Fibroblast of the conjunctiva (primary cell): ENCODE data around the gene ACSBG1.

ENCODE experiments used
- DNase-seq: peaks from one replicate; pipeline ENCODE4 v3.0.0-alpha.2; 2010; ENCODE audit warnings: low read depth

ACSBG1 gene

GRCh38 chr15:78203346-78204225 is 30.8 kb downstream of the ACSBG1 start:
- no peak for DNase-seq

DNA sequence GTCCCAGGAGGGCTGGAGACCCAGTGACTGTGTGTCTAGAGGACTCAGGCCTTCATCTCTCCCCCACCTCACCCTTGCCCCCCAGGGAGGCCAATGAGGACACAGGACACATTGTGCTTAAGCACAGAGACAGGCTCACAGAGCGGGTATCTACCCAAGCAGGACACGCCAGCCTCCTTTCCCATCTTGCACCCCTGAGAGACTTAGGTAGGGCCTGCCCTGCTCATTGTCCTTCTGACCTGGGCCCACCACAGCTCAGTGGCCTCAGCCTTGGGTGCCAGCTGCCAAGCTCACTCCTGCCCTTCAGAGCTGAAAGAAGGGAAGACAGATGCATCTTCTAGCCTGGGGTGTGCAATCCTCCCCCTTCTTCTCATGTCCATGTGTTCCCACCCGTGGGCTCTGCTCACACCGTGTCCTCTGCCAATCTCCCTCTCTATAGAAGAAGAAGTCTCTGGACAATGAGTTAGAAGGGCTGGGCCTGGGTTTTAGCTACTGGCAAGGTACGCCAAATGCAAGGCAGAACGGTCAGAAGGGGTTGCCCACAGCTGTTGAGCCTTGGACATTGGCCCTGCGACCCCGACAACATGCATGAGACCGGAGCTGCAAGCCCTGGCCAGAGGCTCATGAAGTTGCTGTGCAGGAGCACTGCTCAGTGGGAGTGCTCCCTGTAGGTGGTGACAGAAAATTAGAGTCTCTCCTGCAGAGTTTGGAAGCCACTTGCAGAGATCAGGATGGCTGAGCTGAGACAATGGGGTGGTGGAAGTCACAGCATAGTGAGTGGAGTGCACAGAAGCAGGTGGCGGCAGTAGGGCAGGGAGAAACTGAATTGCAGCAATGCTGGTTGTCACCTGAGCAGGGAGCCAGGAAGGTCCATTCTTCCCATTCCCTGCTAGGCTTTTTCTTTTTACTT is 32.8 kb downstream of the ACSBG1 start:
- DNase-seq = no peak

- no peak for DNase-seq
These were observed 34.0 kb downstream of the ACSBG1 start for GRCh38 chr15:78200276-78200930.

GRCh38 chr15:78197632-78198031 is 36.7 kb downstream of the ACSBG1 start:
- no peak for DNase-seq

DNA sequence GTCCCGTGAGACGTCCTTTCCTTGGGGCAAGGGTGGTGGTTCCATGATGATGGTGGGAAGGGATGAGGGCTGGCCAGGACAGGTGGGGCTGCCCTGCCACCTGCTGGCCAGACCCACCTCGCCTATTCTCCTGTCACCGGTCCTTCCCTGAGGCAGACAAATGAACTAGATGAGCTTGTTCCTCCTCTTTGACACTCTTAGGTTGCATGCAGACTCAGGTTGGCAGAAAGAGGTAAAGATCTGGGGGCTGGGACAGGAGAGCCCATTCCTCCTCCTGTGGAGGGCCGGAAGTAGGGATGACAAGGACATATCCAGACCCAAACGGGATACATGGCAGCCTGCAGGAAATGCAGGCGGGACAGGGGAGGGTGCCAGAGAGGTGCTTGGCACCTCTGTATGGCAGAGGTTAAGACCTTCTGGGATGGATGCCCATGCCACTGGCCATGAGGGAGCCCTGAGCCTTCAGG is 38.6 kb downstream of the ACSBG1 start:
- no peak for DNase-seq

DNA sequence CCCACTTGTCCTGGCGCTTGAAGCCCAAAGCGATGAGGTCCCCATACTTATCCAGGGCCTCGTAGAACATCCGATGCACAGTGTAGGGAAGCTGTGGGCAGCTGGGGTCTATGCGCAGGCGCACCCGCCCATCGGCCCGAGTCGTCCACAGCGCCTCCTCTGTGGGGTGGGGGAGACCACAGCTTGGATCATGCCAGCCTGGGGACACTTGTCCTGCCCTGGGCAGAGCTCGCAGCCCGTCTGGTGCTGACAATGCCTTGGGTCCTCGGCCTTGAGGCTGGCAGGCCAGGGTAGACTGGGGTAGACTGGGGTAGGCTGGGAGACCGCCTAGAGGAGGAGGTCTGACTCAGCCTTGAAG is 39.8 kb downstream of the ACSBG1 start:
- DNase-seq = no peak

DNA sequence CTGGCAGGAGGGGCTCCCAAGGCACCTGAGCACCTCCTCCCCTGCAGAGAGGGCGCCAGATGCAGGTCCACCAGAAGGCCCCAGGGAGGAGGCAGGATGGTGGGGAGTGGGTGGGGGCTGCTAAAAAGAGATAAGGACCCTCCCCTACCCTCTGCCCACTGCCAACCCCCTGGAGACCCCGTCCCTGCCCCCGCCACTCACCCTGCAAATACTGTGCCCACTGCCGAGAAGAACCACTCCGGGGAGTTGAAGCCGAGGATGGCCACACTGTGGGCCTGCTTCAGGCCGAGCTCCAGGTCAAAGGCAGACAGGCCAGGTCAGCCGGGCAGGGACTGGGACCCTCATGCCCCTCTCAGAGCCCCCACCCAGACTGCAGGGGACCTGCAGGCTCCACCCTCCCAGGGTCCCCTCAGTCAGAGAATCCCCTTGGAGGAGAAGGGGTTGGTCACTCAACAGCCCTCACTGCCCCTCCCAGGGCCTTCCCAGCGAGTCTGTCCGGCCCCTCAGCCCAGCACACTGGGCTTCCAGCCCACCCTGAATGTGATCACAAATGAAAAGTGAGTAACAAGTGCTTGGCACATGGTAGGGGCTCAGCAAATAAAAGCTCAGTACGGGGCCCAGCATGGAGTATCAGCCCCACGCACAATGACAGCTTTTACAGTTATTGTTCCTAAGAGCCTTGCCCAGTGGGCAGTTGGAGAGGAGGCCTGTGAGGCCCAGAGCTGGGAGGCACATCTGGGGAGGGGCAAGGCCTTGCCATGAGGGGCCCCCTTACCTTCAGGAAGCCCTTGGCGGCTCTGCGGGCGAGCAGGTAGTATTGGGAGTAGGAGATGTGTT is 40.4 kb downstream of the ACSBG1 start:
- no peak for DNase-seq

- no peak for DNase-seq
These were observed 41.4 kb downstream of the ACSBG1 start for GRCh38 chr15:78192826-78193594.

DNA sequence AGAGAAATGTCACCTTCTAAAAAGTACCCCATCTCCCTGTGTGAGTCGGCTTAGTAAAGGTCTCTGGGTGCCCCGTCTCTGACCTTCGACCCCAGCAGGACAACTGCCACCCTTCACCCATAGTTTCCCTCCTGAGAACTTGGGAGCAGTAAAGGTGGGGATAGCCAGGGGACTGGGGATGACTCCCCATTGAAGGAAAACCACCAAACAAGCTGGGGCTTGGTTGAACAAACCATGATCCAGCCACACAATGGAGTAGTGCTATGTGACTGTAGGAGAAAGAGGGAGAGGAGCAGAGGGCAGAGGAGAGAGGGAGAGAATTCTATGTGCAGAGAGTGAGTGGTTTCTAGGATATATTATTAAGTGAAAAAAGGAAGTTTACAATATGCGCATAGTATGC is 51.5 kb downstream of the ACSBG1 start:
- DNase-seq = no peak

- no peak for DNase-seq
These were observed 52.0 kb downstream of the ACSBG1 start for GRCh38 chr15:78182336-78182700.

DNA sequence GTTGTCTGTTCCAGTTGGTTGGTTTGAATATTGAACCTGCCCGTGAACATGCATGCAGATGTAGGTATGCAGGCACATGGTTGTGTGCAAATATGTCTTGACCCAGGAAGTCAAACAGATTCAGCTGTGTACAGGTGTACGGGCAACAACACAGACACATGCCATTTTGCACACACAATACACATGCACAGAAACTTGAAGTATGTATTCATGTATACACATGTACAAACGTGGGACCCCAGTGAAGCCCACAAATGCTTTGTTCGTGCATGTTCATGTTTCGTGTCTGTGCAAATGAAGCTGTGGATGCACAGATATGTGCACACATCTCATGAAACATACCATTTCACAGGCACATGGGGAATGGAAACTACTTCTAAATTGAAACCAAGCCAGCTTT is 54.5 kb downstream of the ACSBG1 start:
- DNase-seq = no peak

DNA sequence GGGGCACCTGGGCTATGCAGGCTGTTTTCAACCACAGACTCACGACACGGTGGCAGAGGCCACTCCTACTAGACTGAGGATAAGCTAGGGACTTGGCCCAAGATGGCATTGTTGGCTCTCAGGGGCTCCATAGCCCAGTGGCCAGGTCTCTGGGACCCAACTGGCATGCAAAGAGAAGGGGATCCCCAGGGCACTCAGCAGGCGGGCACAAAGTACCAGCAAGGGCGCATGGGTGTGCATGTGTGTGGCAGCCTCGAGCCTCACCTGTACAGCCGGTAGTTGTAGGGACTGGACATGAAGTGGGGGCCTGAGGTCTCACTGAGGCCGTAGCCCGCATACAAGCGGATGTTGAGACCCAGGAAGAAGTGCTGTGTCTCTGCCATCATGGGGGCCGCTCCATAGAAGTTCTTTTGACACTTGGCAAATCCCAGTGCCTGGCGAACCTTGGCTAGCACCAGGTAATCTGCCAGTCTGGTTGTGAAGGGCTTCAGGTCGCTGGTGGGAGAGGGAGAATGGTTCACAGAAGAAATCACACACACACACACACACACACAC is 55.0 kb downstream of the ACSBG1 start:
- no peak for DNase-seq

- DNase-seq = no peak
These were observed 56.3 kb downstream of the ACSBG1 start for GRCh38 chr15:78178064-78178463.

- no peak for DNase-seq
These were observed 56.9 kb downstream of the ACSBG1 start for GRCh38 chr15:78177447-78177873.

GRCh38 chr15:78175330-78175729 is 59.0 kb downstream of the ACSBG1 start:
- DNase-seq = no peak

GRCh38 chr15:78174401-78174800 is 60.0 kb downstream of the ACSBG1 start:
- no peak for DNase-seq

DNA sequence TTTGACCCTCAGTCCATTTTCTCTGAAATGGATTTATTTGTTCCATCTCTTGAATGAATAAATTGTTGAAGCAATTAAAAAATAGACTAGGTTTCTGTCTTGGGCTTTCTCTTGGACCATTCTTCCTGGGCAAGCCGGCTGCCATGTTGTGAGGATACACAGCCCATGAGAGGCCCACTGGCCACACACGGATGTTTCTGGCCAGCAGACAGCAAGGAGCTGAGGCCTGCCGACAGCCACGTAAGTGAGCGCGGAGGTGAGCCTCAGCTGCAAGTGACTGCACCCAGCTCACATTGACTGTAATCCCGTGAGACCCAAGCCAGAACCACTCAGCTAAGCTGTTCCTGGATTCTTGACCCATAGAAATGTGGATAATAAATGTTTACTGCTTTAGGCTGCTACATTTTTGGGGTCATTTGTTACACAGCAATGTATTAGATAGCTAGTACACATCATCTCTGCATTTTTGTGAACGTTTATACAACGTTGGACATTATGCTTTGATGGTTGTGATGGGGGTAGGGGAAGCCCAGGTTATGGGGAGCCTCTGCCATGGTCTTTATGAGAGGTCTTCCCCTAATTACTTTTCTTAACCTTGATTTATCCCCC is 62.4 kb downstream of the ACSBG1 start:
- DNase-seq = no peak

DNA sequence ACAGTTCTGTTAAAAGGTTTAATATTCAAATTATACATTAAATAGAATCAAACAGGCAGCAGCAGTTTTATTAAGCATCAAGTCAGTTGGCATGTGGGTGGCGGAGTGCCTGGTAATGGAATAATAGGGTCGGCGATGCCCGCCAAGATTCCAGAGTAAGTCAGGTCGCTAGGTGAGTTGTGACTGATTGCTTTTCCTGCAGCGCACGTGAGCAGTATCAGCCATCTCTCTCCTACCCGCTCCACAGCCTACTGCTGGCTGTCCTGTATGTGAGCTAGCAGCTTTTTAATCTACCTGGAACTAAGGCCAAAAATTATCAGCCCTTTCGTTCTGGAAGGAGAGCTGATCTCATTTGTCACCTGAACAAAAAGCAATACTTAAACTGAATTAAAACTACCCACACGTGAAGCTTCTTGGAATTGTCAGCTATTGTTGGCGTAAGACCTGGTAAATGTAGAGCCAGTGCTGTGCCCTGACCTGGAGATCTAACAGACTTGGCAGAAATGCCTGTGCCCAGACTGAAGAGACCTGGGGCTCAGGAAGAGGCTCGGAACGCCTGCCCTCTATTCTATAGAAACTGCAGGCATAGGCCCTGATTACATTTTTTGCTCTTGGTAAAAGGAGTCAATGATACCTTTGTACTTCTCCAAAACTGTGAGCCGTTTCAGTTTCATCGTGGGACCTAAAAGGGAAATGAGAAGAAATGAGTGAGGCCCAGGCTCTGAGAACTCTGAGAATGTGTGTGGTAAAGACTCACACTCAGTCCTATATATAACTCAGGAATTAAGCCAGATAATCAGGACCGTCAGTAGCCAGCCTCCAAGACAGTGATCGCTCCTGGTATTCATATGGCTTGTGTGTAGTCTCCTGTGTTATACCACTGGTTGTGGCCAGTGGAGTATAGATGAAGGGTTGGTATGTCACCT is 63.3 kb downstream of the ACSBG1 start:
- no peak for DNase-seq

DNA sequence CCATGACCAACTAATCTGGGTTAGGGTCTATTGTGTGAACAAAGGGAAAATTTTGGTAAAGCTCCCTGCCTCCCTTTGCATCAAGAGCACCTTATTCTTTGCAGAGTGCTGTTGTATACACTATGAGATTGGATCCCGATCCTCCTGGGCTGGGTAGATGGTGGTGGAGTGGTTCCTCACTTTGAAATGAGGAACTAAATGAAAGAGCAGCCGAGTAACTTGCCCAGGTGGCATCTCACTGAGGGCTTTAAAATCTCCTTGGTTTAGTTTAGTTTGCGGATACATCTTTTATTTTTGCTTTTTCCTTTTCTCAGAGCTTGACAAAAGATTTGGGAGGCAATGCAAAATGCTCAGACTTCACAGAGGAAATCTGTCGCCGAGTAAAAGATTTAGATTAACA is 65.8 kb downstream of the ACSBG1 start:
- DNase-seq = no peak
